HepG2 (cell line): ENCODE results near the gene KIAA1217. TPM values are rescaled to one million over a fixed set of nuclear protein-coding genes. Genes with fewer than 3 reads are reported as not detected.

Experiments used
- ATAC-seq: fragments of 200-7000 bp; cut with Tn5 transposase; 3 replicates; pipeline ENCODE4 v1.9.1; 2020; ENCODE audit warnings: mild to moderate bottlenecking, moderate library complexity
- BruUV-seq: library from RNA; stranded (reverse); fragments of 400-500 nt; replicated peaks from 2 replicates; lab custom pipeline; 2021; lab: Mats Ljungman, UMichigan
- CTCF ChIA-PET: fragments of 300-600 bp; formaldehyde crosslinking; extraction: SDS; loops from one replicate; lab custom pipeline; 2021; ENCODE audit warnings: low total read pairs, inconsistent platforms, low intra/inter-chr PET ratio; lab: Yijun Ruan, JAX
- POLR2A ChIA-PET: fragments of 350-600 bp; sonication (Branson Sonifier 250); formaldehyde crosslinking; loops from one replicate; lab custom pipeline; 2020; ENCODE audit warnings: antibody characterized with exemption, inconsistent platforms; lab: Yijun Ruan, JAX
- DNase-seq: peaks from one replicate; pipeline ENCODE4 v3.0.0-alpha.2; 2015; ENCODE audit warnings: low spot score
- FAIRE-seq: peaks from 3 replicates; lab custom pipeline; 2011; peaks lifted over from hg19 to GRCh38; lab: Jason Lieb, UNC
- H2AFZ ChIP-seq: one replicate; pipeline ENCODE4 v1.6.1; 2011; ENCODE audit warnings: low read length, inconsistent platforms
- H3K27ac ChIP-seq: fragments of 300-600 bp; 3 replicates; pipeline ENCODE4 v1.8.0; 2011; ENCODE audit warnings: mixed run types, mild to moderate bottlenecking, mixed read lengths, low read length, inconsistent platforms; ENCODE audit not compliant: insufficient read depth; ENCODE audit errors: extremely low read length
- H3K27me3 ChIP-seq, 2 experiments: fragments of 200-600 bp in 1 of 2; 2 replicates in 1 of 2; 3 replicates in 1 of 2; pipeline versions ENCODE4 v1.6.0 to v1.8.0; 2011; ENCODE audit warnings: low read length in 2 of 2, mild to moderate bottlenecking in 2 of 2, moderate library complexity in 2 of 2, inconsistent platforms in 1 of 2; ENCODE audit not compliant: insufficient read depth in 2 of 2, control insufficient read depth in 1 of 2
- H3K36me3 ChIP-seq, 2 experiments: fragments of 200-600 bp in 1 of 2; replicated peaks in 1 of 2; 2 replicates in 1 of 2; 3 replicates in 1 of 2; pipeline versions ENCODE4 v1.5.1 to v1.8.0; 2011; ENCODE audit warnings: low read length in 2 of 2, inconsistent platforms in 1 of 2; ENCODE audit not compliant: insufficient read depth in 2 of 2, control insufficient read depth in 1 of 2
- H3K4me1 ChIP-seq: 2 replicates; pipeline ENCODE4 v1.5.1; 2012; ENCODE audit warnings: low read length, inconsistent platforms; ENCODE audit not compliant: insufficient read depth
- H3K4me2 ChIP-seq: 2 replicates; pipeline ENCODE4 v1.6.0; 2011; ENCODE audit warnings: low read depth, low read length, inconsistent platforms
- H3K4me3 ChIP-seq, 3 experiments: fragments of 200-600 bp in 1 of 3; sonication (generic), shearing (Covaris generic) in 1 of 3; replicated peaks in 1 of 3; 2 replicates each; pipeline ENCODE4 v1.5.1; 2011 to 2016; ENCODE audit warnings: low read length in 3 of 3, inconsistent platforms in 2 of 3, low read depth in 2 of 3, mild to moderate bottlenecking in 2 of 3, control low read depth in 1 of 3, mixed read lengths in 1 of 3; ENCODE audit not compliant: insufficient read depth in 1 of 3
- H3K79me2 ChIP-seq: one replicate; pipeline ENCODE4 v1.6.1; 2011; ENCODE audit warnings: low read length, inconsistent platforms; ENCODE audit not compliant: insufficient read depth
- H3K9ac ChIP-seq: 2 replicates; pipeline ENCODE4 v1.6.0; 2011; ENCODE audit warnings: mild to moderate bottlenecking, low read depth, low read length, inconsistent platforms; ENCODE audit not compliant: insufficient read depth
- H3K9me3 ChIP-seq: 2 replicates; pipeline ENCODE4 v1.5.1; 2012; ENCODE audit warnings: mild to moderate bottlenecking, low read length
- H4K20me1 ChIP-seq: 2 replicates; pipeline ENCODE4 v1.6.0; 2011; ENCODE audit warnings: inconsistent platforms, mild to moderate bottlenecking, low read length, moderate library complexity; ENCODE audit not compliant: insufficient read depth
- BCL3 ChIP-seq: sonication (generic); formaldehyde crosslinking; IDR thresholded peaks from 2 replicates; pipeline ENCODE4 v1.5.1; 2020; ENCODE audit warnings: mild to moderate bottlenecking, missing genetic modification reagents, moderate library complexity
- ELK4 ChIP-seq: sonication (generic); formaldehyde crosslinking; IDR thresholded peaks from 2 replicates; pipeline ENCODE4 v1.9.0; 2021; ENCODE audit warnings: missing genetic modification reagents, borderline replicate concordance
- FOXM1 ChIP-seq: sonication (generic); formaldehyde crosslinking; IDR thresholded peaks from 2 replicates; pipeline ENCODE4 v1.5.0; 2020; ENCODE audit warnings: missing genetic modification reagents
- IKZF5 ChIP-seq: IDR thresholded peaks from 2 replicates; pipeline ENCODE4 v1.6.1; 2018; ENCODE audit warnings: missing genetic modification reagents, mild to moderate bottlenecking, missing compliant biosample characterization
- KLF13 ChIP-seq: sonication (generic); formaldehyde crosslinking; IDR thresholded peaks from 2 replicates; pipeline ENCODE4 v1.4.0; 2020; ENCODE audit warnings: mild to moderate bottlenecking, missing genetic modification reagents
- MLXIP ChIP-seq: sonication (generic); formaldehyde crosslinking; IDR thresholded peaks from 2 replicates; pipeline ENCODE4 v1.9.0; 2021; ENCODE audit warnings: missing genetic modification reagents, borderline replicate concordance
- MTERF4 ChIP-seq: sonication (generic); formaldehyde crosslinking; IDR thresholded peaks from 2 replicates; pipeline ENCODE4 v1.8.0; 2023; ENCODE audit warnings: mild to moderate bottlenecking, missing genetic modification reagents
- REST ChIP-seq, 2 experiments: IDR thresholded peaks; 2 replicates each; pipeline ENCODE4 v1.6.1; 2011 to 2012; ENCODE audit warnings: low read length in 2 of 2, borderline replicate concordance in 1 of 2, low read depth in 1 of 2, mild to moderate bottlenecking in 1 of 2, moderate library complexity in 1 of 2
- SNAPC2 ChIP-seq: sonication (generic); formaldehyde crosslinking; IDR thresholded peaks from 2 replicates; pipeline ENCODE4 v1.8.1; 2022; ENCODE audit warnings: mild to moderate bottlenecking, missing genetic modification reagents
- TCF12 ChIP-seq, 2 experiments: fragments of 450-650 bp in 1 of 2; sonication (generic) in 1 of 2; formaldehyde crosslinking in 1 of 2; IDR thresholded peaks; 2 replicates each; pipeline versions ENCODE4 v1.6.1 to v1.8.0; 2017 to 2022; ENCODE audit warnings: antibody characterized with exemption in 1 of 2, mild to moderate bottlenecking in 1 of 2, missing genetic modification reagents in 1 of 2, moderate library complexity in 1 of 2
- ZNF460 ChIP-seq: sonication (generic); formaldehyde crosslinking; IDR thresholded peaks from 2 replicates; pipeline ENCODE4 v1.5.1; 2020; ENCODE audit warnings: missing genetic modification reagents, mild to moderate bottlenecking, borderline replicate concordance
- WGBS: methylation state at CpG from one replicate; pipeline ENCODE4 v1.1.6; 2017; ENCODE audit warnings: low lambda C conversion rate; 5-methylcytosine and 5-hydroxymethylcytosine counted together
- in situ Hi-C: cut with HindIII; loops from 2 replicates; pipeline ENCODE4 v1.10.0; 2017; ENCODE audit warnings: low pct_unique_long_range_greater_than_20kb; ENCODE audit not compliant: extremely low pct_ligation_motif_present
- intact Hi-C: fragments of 100-400 bp; cut with micrococcal nuclease; formaldehyde crosslinking; loops from one replicate; pipeline ENCODE4 v1.10.0; 2022; ENCODE audit not compliant: unreplicated experiment
- polyA plus RNA-seq, 8 experiments: library from polyadenylated mRNA; depleted of rRNA in 3 of 8; stranded (reverse) in 7 of 8; unstranded in 1 of 8; fragments of >200 nt; fragmentation: Illumina TruSeq in 4 of 8; extraction: Trizol in 4 of 8; gene quantifications; 2 replicates each; pipeline versions ENCODE4 v1.2.1 to v1.2.3, GENCODE V29; 2011 to 2016; ENCODE audit warnings: low read depth in 4 of 8, missing spikeins in 1 of 8, mixed read lengths in 1 of 8; ENCODE audit not compliant: insufficient read depth in 1 of 8
- total RNA-seq, 5 experiments: library from RNA; depleted of rRNA; stranded (reverse); fragments of >200 nt; fragmentation: Illumina TruSeq; extraction: Trizol; gene quantifications; 2 replicates each; pipeline ENCODE4 v1.2.3, GENCODE V29; 2016; ENCODE audit warnings: low read depth in 1 of 5

Gene KIAA1217
- total and polyA plus RNA-seq, 2 of the 13 experiments (the other 11 are each of a cell fraction or from before 2014, with no cell fraction given) = 4.6 to 10.9 TPM

GRCh38 chr10:24261627-24262026 is 52.7 kb downstream of the KIAA1217 start:
- Histone ChIP-seq H2AFZ (no peak overlapping the region), H3K9ac (no peak overlapping the region), H3K4me2 (no peak overlapping the region), H3K27me3 (no peaks in the 10 kb centered on the region; a peak in 1 of 5 replicates), H3K9me3 (no peaks in the 10 kb centered on the region), H4K20me1 (no peaks in the 10 kb centered on the region), H3K4me1 (no peaks in the 10 kb centered on the region), H3K79me2 (no peaks in the 10 kb centered on the region), H3K27ac (no peak overlapping the region), H3K4me3 (no peak overlapping the region), H3K36me3 (peaks cover 0 to 3% of the 10 kb centered on the region in 2 experiments; a peak in 1 of 5 replicates)
- BruUV-seq = no TSS peak
- ChIA-PET CTCF (no interaction called here), POLR2A (no interaction called here)
- intact Hi-C loops = no loop called here
- no peak for FAIRE-seq
- no peak for ATAC-seq
- WGBS = 93% methylated on average over 3 of the region's 3 CpGs
- DNase-seq = no peak
- in situ Hi-C loops = no loop called here
- no peak for TF ChIP-seq ZNF460 (CRISPR knock-in tag)
- no peak for TF ChIP-seq REST (IDR thresholded peaks at IDR 0.05; ENCODE audit: borderline replicate concordance in 1 of 2, low read depth in 1 of 2, low read length in 2 of 2)
- no peak for TF ChIP-seq SNAPC2 (CRISPR knock-in tag)
- TF ChIP-seq MTERF4 (CRISPR knock-in tag) = no peak
- no peak for TF ChIP-seq KLF13
- TF ChIP-seq ELK4 = no peak
- no peak for TF ChIP-seq BCL3 (CRISPR knock-in tag)
- TF ChIP-seq IKZF5 (CRISPR knock-in tag) = no peak
- no peak for TF ChIP-seq MLXIP (CRISPR knock-in tag)
- no peak for TF ChIP-seq FOXM1
- no peak for TF ChIP-seq TCF12 (IDR thresholded peaks at IDR 0.05)
- no peak for TF ChIP-seq TCF12 (CRISPR knock-in tag; IDR thresholded peaks at IDR 0.05)
